RPMI8226 (cell line): ENCODE measurements around the gene CCDC85B.

Experiments
- DNase-seq: peaks from one replicate; pipeline ENCODE4 v3.0.0-alpha.2; 2015

Gene CCDC85B

DNA sequence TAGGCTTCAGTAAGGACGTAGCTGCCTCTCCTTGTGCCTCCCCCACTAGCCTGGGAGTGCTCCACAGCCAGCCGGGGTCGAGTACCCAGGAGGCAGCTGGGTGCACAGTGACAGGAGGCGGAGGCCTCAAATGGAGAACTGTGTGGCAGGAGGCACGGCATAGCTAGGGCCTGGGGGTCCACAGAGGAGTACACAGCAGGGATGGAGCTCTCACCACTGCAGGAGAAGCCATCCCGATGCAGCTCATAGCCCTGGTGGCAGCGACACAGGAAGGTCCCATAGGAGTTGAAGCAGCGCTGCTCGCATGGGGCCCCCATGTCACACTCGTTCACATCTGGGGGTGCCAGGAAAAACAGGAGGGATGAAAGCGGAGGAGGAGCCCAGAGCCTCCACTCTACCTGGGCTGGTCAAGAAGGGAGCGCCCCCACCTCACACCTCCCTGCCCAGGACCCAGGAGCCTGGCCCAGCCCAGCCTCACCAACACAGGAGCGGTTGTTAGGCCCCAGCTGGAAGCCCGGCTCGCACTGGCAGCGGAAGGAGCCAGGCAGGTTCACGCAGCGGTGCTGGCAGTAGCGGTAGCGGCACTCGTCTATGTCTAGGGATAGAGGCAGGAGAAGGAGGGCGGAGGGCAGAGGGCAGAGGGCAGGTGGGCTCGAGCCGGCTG, 20.7 kb upstream of the CCDC85B start:
- DNase-seq, result no peak

DNA sequence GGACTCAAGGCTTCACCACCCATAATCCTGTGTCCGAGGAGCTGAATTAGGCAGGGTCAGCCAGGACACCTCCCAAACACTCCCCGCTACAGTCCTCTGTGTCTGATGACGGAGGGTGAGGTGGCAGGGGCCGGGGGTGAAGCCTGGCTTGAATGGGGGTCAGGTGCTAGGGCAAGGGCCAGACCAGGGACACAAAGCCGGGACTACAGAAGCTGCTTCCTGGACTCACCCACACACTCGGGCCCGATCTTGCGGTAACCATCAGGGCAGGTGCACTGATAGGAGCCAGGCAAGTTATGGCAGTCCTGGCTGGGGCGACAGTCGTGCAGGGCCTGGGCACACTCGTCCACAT, 20.2 kb upstream of the CCDC85B start:
- DNase-seq, result no peak

DNA sequence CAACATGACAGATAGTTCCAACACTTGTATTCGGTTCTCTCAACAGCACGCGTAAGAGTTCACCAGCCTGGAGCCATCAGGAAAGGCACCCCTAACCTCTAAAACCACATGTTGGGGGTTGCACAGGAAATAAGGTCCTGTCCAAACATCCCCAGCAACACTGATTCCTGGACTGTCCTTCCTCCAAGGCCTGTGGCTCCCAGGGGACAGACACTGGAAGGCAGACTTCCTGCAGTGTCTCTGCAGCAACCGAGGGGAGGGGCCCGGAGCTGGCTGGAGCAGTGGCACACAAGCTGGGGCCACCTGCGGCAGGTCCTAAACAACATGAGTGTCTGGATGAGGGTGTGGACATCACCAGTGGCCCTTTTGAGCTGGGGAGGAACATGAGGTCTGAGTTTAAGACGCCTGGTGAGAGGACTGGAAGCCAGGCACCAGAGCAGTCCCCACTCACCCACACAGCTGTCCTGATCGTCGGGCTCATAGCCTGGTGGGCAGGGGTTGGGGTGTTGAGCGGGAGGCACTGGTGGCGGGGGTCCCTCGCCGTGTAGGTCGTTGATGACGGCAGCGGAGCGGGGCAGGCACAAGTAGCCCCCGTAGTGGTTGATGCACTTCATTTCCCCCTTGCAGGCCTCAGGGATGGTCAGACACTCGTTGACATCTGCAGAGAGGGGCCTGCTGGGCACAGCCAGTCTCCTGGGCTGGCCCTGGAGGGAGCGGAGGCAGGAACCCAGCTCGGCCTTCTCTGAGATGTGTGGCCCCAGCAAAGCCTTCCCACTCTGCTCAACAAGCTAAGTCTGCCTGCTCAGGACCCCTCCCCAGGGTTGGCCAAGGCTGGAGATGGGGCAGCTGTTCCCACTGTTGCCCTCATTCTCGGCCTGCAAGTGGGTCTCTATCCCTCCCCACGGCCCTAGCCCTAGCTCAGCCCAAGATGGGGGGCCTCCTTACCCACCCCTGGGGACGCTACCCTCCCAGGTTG, 19.5 kb upstream of the CCDC85B start:
- no peak for DNase-seq

DNA sequence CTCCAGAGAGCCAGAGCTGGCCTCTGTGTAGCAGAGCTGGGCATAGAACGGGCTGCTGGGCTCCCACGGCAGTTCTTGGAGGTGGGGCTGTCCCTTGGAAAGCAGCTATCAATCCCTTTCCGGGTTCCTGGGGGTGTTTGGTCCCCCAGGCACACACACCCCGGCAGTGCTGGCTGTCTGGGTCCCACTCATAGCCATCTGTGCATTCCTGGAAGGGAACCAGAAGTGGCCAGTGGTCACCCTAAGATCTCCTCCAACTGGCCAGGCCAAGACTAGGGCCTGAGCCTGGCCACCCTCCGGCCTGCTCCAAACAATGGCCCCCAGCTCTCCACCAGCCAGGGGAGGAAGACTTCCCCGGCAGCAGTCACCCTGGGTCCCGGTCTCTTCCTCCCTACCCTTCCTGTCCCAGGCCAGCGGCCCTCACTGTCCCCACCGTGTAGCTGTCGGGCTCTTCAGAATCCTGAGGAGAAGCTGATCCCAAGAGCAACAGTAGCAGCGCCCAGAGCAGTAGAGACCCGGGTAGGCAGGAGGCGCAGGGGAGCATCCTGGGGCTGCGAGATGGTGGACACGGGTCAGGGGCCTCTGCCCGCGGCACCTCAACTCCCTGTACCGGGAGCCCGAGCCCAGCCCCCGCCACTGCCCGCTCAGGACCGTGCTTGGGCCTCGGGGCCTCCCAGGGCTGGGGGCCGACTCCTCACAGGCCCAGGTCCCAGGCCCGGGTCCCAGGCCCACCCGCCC, 18.5 kb upstream of the CCDC85B start:
- DNase-seq, result no peak

DNA sequence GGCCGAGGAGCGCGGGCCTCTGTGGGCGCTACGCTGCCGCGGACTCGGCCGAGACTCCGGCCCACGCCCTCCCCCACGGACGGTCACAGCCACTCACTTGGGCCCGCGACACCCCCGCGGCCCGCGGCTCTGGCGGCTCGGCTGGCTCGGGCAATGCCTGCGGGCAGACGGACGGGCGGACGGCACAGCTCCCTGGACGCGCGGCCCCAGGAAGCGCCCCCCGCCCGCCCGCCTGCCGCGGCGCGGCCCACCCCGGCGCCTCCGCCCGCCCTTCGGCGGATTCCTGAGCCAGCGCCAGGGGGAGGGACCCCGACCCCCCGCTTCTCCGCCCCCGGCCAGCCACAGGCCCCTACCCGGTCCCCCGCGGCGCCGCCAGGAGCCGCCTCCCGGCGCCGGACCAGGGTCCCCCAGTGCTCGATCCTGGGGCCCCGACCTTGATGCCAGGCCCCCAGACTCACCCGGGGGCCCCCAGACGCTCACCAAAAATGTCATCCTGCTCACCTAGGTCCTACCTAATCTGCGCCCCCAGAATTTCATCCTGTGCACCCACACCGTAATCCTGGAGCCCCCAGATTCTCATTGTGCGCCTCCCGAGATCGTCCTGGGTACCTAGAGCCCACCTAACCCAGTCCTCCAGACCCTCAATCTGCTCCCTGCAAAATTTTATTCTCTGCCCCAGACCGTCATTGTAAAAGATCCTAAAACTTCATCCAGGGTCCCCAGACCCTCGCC, 17.7 kb upstream of the CCDC85B start, which contains the start of gene EFEMP2:
EFEMP2 (minus strand) TSS at position 215 of the 732 bp plus-strand sequence. CDS start 446 bp downstream, outside the sequence.
- no peak for DNase-seq

DNA sequence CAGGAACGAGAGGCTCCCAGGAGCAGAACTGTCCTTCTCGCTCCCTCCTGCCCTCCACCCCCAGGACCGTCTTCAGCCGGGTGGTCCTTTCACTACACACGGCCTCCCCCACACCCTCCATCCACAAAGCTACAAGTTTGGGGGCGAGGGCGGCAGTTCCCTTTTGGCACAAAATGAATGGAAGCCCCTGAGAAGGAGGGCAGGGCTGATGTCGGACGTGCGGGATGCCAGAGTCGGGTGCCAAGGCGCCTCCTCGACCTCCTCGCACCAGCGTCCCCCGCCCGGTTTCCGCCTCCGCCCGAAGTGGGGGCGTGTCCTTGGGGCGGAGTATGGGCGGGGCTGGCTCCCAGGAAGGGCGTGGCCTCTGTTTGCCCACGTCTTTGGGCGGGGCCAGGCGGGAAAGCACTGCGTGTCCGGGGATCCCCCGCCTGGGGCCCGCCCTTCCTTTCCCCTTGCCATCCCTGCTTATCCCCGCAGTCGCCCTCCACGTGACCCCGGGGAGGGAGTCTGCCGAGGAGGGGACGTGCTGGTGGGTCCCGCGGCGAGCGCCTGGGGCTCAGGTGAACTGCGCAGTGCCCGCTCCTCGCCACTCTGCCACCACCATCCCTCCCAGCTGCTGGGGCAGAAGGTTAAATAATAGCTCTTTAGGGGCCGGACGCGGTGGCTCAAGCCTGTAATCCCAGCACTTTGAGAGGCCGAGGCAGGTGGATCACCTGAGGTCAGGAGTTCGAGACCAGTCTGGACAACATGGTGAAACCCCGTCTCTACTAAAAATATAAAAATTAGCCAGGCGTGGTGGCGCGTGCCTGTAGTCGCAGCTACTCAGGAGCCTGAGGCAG, 16.9 kb upstream of the CCDC85B start:
- DNase-seq, result peak; percentile 97

DNA sequence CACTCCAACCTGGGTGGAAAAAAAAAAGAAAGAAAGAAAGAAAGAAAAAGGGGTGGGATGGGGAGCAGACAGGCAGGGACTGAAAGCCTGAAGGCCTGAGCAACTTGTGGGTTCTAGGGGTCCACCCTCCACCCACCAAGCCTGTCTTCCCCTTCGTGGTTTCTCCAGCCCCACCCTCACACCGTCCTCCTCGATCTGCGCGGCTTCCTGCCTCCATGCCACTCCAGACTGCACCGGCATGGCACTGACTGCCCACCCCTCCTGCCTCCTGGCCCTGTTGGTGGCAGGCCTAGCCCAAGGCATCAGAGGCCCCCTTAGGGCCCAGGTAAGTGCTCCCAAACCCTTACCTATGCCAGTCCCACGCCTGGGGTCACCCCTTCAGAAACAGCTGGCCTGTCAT, 10.9 kb upstream of the CCDC85B start, which contains the start of gene CTSW:
CTSW (plus strand) TSS at position 221 of the 400 bp plus-strand sequence; CDS start at position 239, 18 bp downstream.
- DNase-seq, result no peak

GRCh38 chr11:65880027-65880426, 10.4 kb upstream of the CCDC85B start:
- DNase-seq, result no peak

DNA sequence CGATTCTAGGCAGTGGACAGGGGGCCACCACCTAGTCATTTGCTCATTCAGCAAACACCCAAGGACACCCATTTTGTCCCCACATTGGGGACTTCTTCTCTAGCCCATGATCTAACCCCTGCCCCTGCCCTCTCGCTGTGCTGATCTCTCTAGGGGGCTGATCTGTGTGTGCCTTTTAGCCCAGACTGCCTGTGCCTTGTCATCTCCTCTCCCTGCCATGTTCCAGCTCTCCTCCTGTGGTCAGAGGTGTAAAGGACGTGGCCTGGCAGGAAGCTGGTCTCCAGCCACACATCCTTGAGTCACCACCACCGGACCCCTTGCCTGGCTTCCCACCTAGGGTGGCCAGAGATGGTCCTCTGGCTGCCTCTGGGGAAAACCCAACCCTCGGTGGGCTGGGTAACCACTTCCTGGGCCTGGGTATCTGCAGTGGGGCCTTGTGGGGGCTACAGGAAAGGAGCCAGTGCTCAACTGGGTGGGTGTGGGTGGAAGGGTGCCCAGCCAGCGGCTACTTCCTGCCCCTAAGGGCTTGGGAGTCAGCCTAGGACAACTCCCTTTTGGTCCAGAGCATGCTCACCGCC, 9.5 kb upstream of the CCDC85B start:
- no peak for DNase-seq

DNA sequence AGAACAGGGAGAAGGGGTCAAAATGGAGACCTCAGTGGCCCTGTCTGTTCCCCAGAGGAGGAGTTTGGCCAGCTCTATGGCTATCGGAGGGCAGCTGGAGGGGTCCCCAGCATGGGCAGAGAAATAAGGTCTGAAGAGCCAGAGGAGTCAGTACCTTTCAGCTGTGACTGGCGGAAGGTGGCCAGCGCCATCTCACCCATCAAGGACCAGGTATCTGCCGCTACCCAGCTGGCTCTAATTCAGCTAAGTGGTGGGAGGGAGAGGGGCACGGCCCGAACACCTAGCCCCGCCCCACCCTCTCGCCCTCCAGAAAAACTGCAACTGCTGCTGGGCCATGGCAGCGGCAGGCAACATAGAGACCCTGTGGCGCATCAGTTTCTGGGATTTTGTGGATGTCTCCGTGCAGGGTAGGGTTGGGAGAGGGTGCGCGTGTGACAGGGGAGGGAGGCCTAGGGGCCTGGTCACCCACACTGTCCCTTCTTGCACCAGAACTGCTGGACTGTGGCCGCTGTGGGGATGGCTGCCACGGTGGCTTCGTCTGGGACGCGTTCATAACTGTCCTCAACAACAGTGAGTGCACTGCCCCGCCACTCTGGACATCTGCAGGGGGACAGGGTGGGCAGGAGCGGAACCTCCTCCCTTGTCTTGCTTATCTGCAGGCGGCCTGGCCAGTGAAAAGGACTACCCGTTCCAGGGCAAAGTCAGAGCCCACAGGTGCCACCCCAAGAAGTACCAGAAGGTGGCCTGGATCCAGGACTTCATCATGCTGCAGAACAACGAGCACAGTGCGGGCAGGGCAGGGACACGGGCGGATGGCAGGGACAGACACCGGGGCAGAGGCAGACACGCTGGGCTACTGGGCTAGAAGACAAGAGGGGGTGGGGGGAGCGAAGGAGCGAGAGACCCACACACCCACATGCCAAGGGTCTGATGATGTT, 8.1 kb upstream of the CCDC85B start:
- no peak for DNase-seq

GRCh38 chr11:65883058-65883761, 7.3 kb upstream of the CCDC85B start:
- DNase-seq, result no peak

DNA sequence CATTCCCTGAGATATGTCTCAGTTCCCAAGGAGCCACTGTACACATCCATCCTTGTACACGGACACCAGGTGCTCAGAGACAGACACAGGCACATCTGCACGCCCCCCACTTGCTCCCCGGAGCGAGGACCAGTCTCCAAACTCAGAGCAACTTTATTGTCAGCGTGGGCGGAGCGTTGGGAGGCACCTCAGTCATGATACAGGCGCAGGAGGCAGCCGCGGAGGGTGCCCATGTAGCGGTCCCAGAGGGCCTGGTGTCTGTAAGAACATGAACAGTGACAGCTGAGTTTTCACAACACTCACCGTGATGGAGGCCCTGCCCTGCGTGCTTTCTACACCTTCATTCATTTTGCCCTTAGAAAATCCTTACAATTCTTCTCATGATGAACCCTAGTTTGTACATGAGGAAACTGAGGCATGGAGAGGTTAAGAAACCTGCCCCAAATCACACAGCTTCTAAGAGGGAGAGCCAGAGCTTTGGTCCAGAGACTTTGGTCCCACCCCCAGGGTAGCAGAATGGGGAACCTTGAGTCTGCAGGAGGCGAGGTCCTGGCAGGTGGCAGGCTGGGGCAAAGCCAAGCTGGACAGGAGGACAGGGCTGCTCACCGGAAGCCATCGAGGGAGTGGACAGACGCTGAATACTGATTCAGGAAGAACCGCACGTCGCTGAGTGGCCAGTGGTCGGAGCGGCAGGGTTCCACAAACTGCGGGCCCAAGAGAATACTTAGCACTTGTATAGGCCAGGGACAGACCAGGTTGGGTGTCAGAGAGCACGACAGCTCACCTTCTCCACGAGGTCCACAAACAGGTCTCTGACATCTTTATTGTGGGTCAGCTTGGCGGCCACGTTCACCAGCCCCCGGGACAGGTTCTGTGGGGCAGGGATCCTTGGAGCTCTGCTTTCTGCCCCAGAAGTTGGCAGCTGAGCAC, 6.4 kb upstream of the CCDC85B start:
- no peak for DNase-seq

- peak; percentile 87 for DNase-seq
These were observed 5.8 kb upstream of the CCDC85B start for GRCh38 chr11:65884716-65885092.

- no peak for DNase-seq
These were observed 5.2 kb upstream of the CCDC85B start for GRCh38 chr11:65885231-65885630.

DNA sequence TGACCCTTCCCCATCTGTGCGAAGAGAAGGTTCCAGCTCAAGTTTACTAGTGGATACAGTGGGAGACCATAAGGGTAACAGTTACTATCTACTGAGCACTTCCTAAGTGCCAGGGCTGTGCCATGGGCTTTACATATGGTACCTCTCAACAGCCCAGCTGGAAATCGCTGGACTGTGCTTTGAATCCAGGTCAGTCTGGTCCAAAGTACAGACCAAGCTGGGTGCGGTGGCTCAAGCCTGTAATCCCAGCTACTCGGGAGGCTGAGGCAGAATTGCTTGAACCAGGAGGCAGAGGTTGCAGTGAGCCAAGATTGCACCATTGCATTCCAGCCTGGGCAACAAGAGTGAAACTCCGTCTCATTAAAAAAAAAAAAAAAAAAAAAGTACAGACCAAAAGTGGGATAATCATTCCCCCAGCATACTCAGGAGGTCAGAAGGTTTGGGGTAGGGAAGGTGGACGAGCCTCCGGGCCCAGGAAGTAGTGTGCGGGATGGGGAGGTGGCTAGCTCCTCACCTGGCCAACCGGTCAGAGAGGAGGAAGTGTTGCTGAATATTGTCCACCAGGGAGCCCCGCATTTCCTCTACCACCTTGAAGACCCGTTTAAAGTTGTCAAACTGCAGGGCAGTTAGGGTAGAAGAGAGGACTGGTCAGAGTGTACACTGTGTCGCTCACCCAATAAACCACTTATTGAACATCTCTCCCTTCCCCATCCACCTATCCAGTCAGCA, 4.5 kb upstream of the CCDC85B start:
- no peak for DNase-seq

GRCh38 chr11:65886826-65887722, 3.4 kb upstream of the CCDC85B start:
- DNase-seq, result no peak
